B cell (primary cell): Measurements from ENCODE around the gene TMEM108. TPM values are rescaled to one million over a fixed set of nuclear protein-coding genes. Genes with fewer than 3 reads are reported as not detected.

Experiments used
- ATAC-seq: fragments of 200-7000 bp; cut with Tn5 transposase; one replicate; pipeline ENCODE4 v1.10.0; 2021; ENCODE audit warnings: low read depth, mild to moderate bottlenecking, moderate number of reproducible peaks, moderate library complexity
- CTCF ChIA-PET: fragments of 350-600 bp; sonication (Branson Sonifier 250); formaldehyde crosslinking; loops from one replicate; lab custom pipeline; 2021; ENCODE audit warnings: antibody characterized with exemption, inconsistent platforms; lab: Charles Lee
- POLR2A ChIA-PET: fragments of 350-600 bp; sonication (Branson Sonifier 250); formaldehyde crosslinking; loops from one replicate; lab custom pipeline; 2021; ENCODE audit warnings: antibody characterized with exemption; lab: Charles Lee
- DNase-seq: peaks from one replicate; pipeline ENCODE4 v3.0.0; 2013
- H2AFZ ChIP-seq: 2 replicates; pipeline ENCODE4 v1.6.1; 2012; ENCODE audit warnings: mild to moderate bottlenecking, low read depth, low read length; ENCODE audit not compliant: insufficient read depth, poor library complexity, severe bottlenecking
- H3K27ac ChIP-seq, 2 donors: 1 replicate in 1 of 2; 2 replicates in 1 of 2; pipeline ENCODE4 v1.5.1; 2012 to 2013; ENCODE audit warnings: low read length in 2 of 2, mild to moderate bottlenecking in 2 of 2, moderate library complexity in 1 of 2
- H3K27me3 ChIP-seq, 4 experiments: fragments of 200-600 bp in 1 of 4; sonication (generic) in 1 of 4; replicated peaks in 1 of 4; 1 replicate in 2 of 4; 2 replicates in 2 of 4; pipeline versions ENCODE4 v1.6.1 to v1.7.0; 2013 to 2016; ENCODE audit warnings: low read length in 3 of 4, mild to moderate bottlenecking in 2 of 4, mixed read lengths in 1 of 4, moderate library complexity in 1 of 4; ENCODE audit not compliant: insufficient read depth in 4 of 4, control insufficient read depth in 3 of 4; ENCODE audit errors: control extremely low read depth in 1 of 4
- H3K36me3 ChIP-seq, 2 experiments: replicated peaks in 1 of 2; 1 replicate in 1 of 2; 2 replicates in 1 of 2; pipeline versions ENCODE4 v1.6.1 to v1.7.1; 2013; ENCODE audit warnings: low read length in 1 of 2; ENCODE audit not compliant: insufficient read depth in 2 of 2, control insufficient read depth in 1 of 2; ENCODE audit errors: control extremely low read depth in 1 of 2, extremely low read depth in 1 of 2
- H3K4me1 ChIP-seq, 2 donors: fragments of 200-600 bp in 1 of 2; sonication (generic) in 1 of 2; 1 replicate in 1 of 2; 2 replicates in 1 of 2; pipeline versions ENCODE4 v1.5.1 to v1.6.1; 2013 to 2017; ENCODE audit warnings: low read length in 2 of 2; ENCODE audit not compliant: control insufficient read depth in 2 of 2, insufficient read depth in 2 of 2
- H3K4me2 ChIP-seq: replicated peaks from 2 replicates; pipeline ENCODE3; 2012; ENCODE audit warnings: mild to moderate bottlenecking, low read depth, low read length; ENCODE audit not compliant: poor library complexity, severe bottlenecking
- H3K4me3 ChIP-seq, 5 experiments: fragments of 200-600 bp in 1 of 5; sonication (generic) in 1 of 5; 1 replicate in 3 of 5; 2 replicates in 2 of 5; pipeline versions ENCODE4 v1.5.1 to v1.7.0; 2011 to 2016; ENCODE audit warnings: low read length in 4 of 5, mild to moderate bottlenecking in 4 of 5, low read depth in 2 of 5, control low read depth in 1 of 5, moderate library complexity in 1 of 5; ENCODE audit not compliant: insufficient read depth in 1 of 5; ENCODE audit errors: control extremely low read depth in 1 of 5, extremely low read depth in 1 of 5
- H3K79me2 ChIP-seq: fragments of 200-600 bp; sonication (generic); one replicate; pipeline ENCODE4 v1.6.0; 2016; ENCODE audit warnings: low read length; ENCODE audit not compliant: control insufficient read depth, insufficient read depth
- H3K9ac ChIP-seq: fragments of 200-600 bp; sonication (generic); 2 replicates; pipeline ENCODE4 v1.6.1; 2017; ENCODE audit warnings: mild to moderate bottlenecking, low read length, moderate library complexity
- H3K9me3 ChIP-seq, 3 donors: one replicate each; pipeline versions ENCODE4 v1.6.1 to v1.7.1; 2013; ENCODE audit warnings: low read length in 2 of 3; ENCODE audit not compliant: control insufficient read depth in 2 of 3, insufficient read depth in 1 of 3; ENCODE audit errors: control extremely low read depth in 1 of 3
- H4K20me1 ChIP-seq: 2 replicates; pipeline ENCODE4 v1.6.0; 2012; ENCODE audit warnings: mild to moderate bottlenecking, low read length; ENCODE audit not compliant: insufficient read depth, control insufficient read depth, poor library complexity, severe bottlenecking
- H3K27ac Mint-ChIP-seq: one replicate; pipeline ENCODE4 v1.8.0; 2021; ENCODE audit warnings: mixed read lengths
- H3K27me3 Mint-ChIP-seq: one replicate; pipeline ENCODE4 v1.8.0; 2021; ENCODE audit warnings: mixed read lengths
- H3K4me1 Mint-ChIP-seq: one replicate; pipeline ENCODE4 v1.8.0; 2021; ENCODE audit warnings: mixed read lengths
- H3K4me3 Mint-ChIP-seq: one replicate; pipeline ENCODE4 v1.8.0; 2021; ENCODE audit warnings: mixed read lengths
- H3K9me3 Mint-ChIP-seq: one replicate; pipeline ENCODE4 v1.8.0; 2022; ENCODE audit warnings: mixed read lengths; ENCODE audit not compliant: insufficient read depth
- CTCF ChIP-seq: fragments of 200-600 bp; IDR thresholded peaks from one replicate; pipeline ENCODE4 v1.8.0; 2022; ENCODE audit warnings: antibody characterized with exemption, mild to moderate bottlenecking
- EZH2 ChIP-seq: IDR thresholded peaks from 2 replicates; pipeline ENCODE4 v1.6.1; 2012; ENCODE audit warnings: borderline replicate concordance, low read depth, mild to moderate bottlenecking, moderate library complexity, low read length; ENCODE audit not compliant: insufficient read depth, poor library complexity, severe bottlenecking
- WGBS: methylation state at CpG from one replicate; pipeline ENCODE4 v1.1.5; 2013; ENCODE audit warnings: missing lambda C conversion rate; ENCODE audit not compliant: insufficient coverage; 5-methylcytosine and 5-hydroxymethylcytosine counted together
- intact Hi-C: fragments of 100-400 bp; cut with micrococcal nuclease; formaldehyde crosslinking; loops from one replicate; pipeline ENCODE4 v1.10.0; 2022
- polyA plus RNA-seq: library from polyadenylated mRNA; depleted of rRNA; stranded (reverse); fragments of >200 nt; gene quantifications from 2 replicates; pipeline ENCODE4 v1.2.3, GENCODE V29; 2012
- total RNA-seq, 2 donors: library from RNA; stranded (reverse); fragments of 120-200 nt in 1 of 2; gene quantifications; 1 replicate in 1 of 2; 2 replicates in 1 of 2; pipeline versions ENCODE4 v1.2.3 to v1.2.4, GENCODE V29; 2013 to 2022

The TMEM108 gene
- total and polyA plus RNA-seq, 2 donors (not counting 1 experiment from before 2014, with no cell fraction given) = not detected

DNA sequence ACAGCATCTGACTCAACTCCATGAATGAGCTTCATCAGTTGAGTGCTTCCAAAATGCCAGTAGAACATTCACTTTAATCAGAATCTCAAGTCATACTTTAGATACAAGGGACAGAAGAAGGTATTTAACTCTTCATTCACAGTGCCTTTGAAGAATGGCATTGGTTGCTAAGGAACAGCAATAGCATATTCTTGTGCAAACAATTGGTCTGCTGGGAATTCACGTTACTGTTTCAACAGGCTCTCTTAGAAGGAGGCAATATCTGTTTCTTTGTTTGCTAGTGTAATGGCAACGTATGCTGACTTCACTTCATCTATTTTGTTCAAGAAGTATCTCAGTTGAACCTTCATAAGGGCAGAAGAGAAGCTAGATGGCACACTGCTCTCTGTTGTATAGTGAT is 113.9 kb downstream of the TMEM108 start:
- Histone ChIP-seq H3K4me3 (no peak overlapping the region), H3K4me2 (no peak overlapping the region), H3K9ac (no peak overlapping the region), H3K27ac (no peak overlapping the region), H3K4me1 (no peaks in the 10 kb centered on the region), H3K9me3 (no peaks in the 10 kb centered on the region), H4K20me1 (no peaks in the 10 kb centered on the region), H3K36me3 (no peaks in the 10 kb centered on the region), H2AFZ (no peak overlapping the region), H3K79me2 (no peaks in the 10 kb centered on the region), H3K27me3 (no peaks in the 10 kb centered on the region)
- Mint-ChIP-seq H3K27me3 (peaks cover 38% of the 10 kb centered on the region), H3K4me3 (no peak overlapping the region), H3K27ac (no peak overlapping the region), H3K9me3 (no peaks in the 10 kb centered on the region), H3K4me1 (no peaks in the 10 kb centered on the region)
- CTCF ChIA-PET = no interaction called here
- POLR2A ChIA-PET = no interaction called here
- DNase-seq = no peak
- 80% methylated on average over 1 of the region's 2 CpGs for WGBS
- TF ChIP-seq CTCF (no peak), EZH2 (no peak)
- intact Hi-C loops = no loop called here
- no peak for ATAC-seq

GRCh38 chr3:133152681-133153220 is 114.6 kb downstream of the TMEM108 start:
- H3K27me3 Mint-ChIP-seq = peaks cover 33% of the 10 kb centered on the region
- Histone ChIP-seq H2AFZ (no peak overlapping the region), H3K9ac (no peak overlapping the region), H3K9me3 (no peaks in the 10 kb centered on the region), H4K20me1 (no peaks in the 10 kb centered on the region), H3K79me2 (no peaks in the 10 kb centered on the region), H3K4me3 (no peak overlapping the region), H3K27ac (no peak overlapping the region), H3K36me3 (no peaks in the 10 kb centered on the region), H3K27me3 (no peaks in the 10 kb centered on the region), H3K4me1 (no peaks in the 10 kb centered on the region), H3K4me2 (no peak overlapping the region)
- no peaks in the 10 kb centered on the region for H3K9me3 Mint-ChIP-seq
- TF ChIP-seq CTCF (no peak), EZH2 (no peak)
- intact Hi-C loops = no loop called here
- H3K27ac Mint-ChIP-seq = no peak overlapping the region
- no peak for DNase-seq
- ChIA-PET POLR2A (no interaction called here), CTCF (no interaction called here)
- ATAC-seq = no peak
- no CpG with 5 or more reads among the region's 2 CpGs for WGBS
- H3K4me1 Mint-ChIP-seq = no peaks in the 10 kb centered on the region
- no peak overlapping the region for H3K4me3 Mint-ChIP-seq
